SU-DHL-6 (cell line): ENCODE results near the gene C2orf49.

ENCODE experiments used
- H2AFZ ChIP-seq: fragments of 200-600 bp; sonication (generic); 2 replicates; pipeline ENCODE4 v1.6.1; 2014; ENCODE audit warnings: low read depth, mild to moderate bottlenecking, moderate library complexity, mixed read lengths, antibody characterized with exemption, low read length; ENCODE audit not compliant: severe bottlenecking
- H3F3A ChIP-seq: fragments of 200-600 bp; shearing (Covaris generic); 2 replicates; pipeline ENCODE4 v1.6.0; 2016; ENCODE audit warnings: antibody characterized with exemption, mild to moderate bottlenecking; ENCODE audit not compliant: insufficient read depth
- H3K27ac ChIP-seq: fragments of 200-600 bp; sonication (generic); 2 replicates; pipeline ENCODE4 v1.5.1; 2016; ENCODE audit warnings: low read depth, mild to moderate bottlenecking, low read length, moderate library complexity, mixed read lengths
- H3K27me3 ChIP-seq: fragments of 200-600 bp; sonication (generic), shearing (Covaris generic); 2 replicates; pipeline ENCODE4 v1.6.0; 2014; ENCODE audit warnings: mild to moderate bottlenecking, low read length
- H3K36me3 ChIP-seq: fragments of 200-600 bp; sonication (generic); 2 replicates; pipeline ENCODE4 v1.6.1; 2014; ENCODE audit warnings: mild to moderate bottlenecking, low read length, mixed read lengths
- H3K4me2 ChIP-seq: fragments of 300-600, 200-600 bp; shearing (Covaris generic), sonication (generic); 2 replicates; pipeline ENCODE4 v1.6.0; 2014; ENCODE audit warnings: low read length, low read depth, mild to moderate bottlenecking; ENCODE audit not compliant: poor library complexity, severe bottlenecking
- H3K4me3 ChIP-seq: fragments of 200-600 bp; sonication (generic); 2 replicates; pipeline ENCODE4 v1.5.1; 2014; ENCODE audit warnings: antibody characterized with exemption, low read length, mild to moderate bottlenecking, mixed read lengths; ENCODE audit not compliant: insufficient read depth, poor library complexity, severe bottlenecking
- H3K79me2 ChIP-seq: fragments of 200-600 bp; sonication (generic); 2 replicates; pipeline ENCODE4 v1.6.1; 2014; ENCODE audit warnings: mild to moderate bottlenecking, low read length, moderate library complexity; ENCODE audit not compliant: insufficient read depth
- H3K9ac ChIP-seq: fragments of 200-600 bp; sonication (generic); 2 replicates; pipeline ENCODE4 v1.7.0; 2014; ENCODE audit warnings: mild to moderate bottlenecking, low read length
- H3K9me2 ChIP-seq: fragments of 200-600 bp; sonication (generic); replicated peaks from 2 replicates; pipeline ENCODE4 v1.6.1; 2014; ENCODE audit warnings: low read length; ENCODE audit not compliant: insufficient read depth
- H3K9me3 ChIP-seq: fragments of 200-600 bp; sonication (generic); 2 replicates; pipeline ENCODE4 v1.6.1; 2014; ENCODE audit warnings: low read length, mixed read lengths; ENCODE audit not compliant: insufficient read depth
- H4K20me1 ChIP-seq: fragments of 200-600 bp; sonication (generic); 2 replicates; pipeline ENCODE4 v1.6.1; 2014; ENCODE audit warnings: low read depth, mild to moderate bottlenecking, antibody characterized with exemption, low read length, moderate library complexity, mixed read lengths
- EZH2phosphoT487 ChIP-seq: fragments of 200-600 bp; sonication (generic), shearing (Covaris generic); conservative IDR thresholded peaks from 2 replicates; pipeline ENCODE4 v1.6.1; 2018; ENCODE audit warnings: mild to moderate bottlenecking, antibody characterized with exemption, low read length, moderate library complexity, mixed read lengths
- TF ChIP-seq, protein P1 (sequence below): fragments of 200-600 bp; sonication (generic); IDR thresholded peaks from one replicate; pipeline ENCODE4 v1.5.1; 2017; ENCODE audit warnings: antibody characterized with exemption, mild to moderate bottlenecking, low read length, moderate library complexity; ENCODE audit not compliant: insufficient read depth, poor library complexity, severe bottlenecking

Gene C2orf49

DNA sequence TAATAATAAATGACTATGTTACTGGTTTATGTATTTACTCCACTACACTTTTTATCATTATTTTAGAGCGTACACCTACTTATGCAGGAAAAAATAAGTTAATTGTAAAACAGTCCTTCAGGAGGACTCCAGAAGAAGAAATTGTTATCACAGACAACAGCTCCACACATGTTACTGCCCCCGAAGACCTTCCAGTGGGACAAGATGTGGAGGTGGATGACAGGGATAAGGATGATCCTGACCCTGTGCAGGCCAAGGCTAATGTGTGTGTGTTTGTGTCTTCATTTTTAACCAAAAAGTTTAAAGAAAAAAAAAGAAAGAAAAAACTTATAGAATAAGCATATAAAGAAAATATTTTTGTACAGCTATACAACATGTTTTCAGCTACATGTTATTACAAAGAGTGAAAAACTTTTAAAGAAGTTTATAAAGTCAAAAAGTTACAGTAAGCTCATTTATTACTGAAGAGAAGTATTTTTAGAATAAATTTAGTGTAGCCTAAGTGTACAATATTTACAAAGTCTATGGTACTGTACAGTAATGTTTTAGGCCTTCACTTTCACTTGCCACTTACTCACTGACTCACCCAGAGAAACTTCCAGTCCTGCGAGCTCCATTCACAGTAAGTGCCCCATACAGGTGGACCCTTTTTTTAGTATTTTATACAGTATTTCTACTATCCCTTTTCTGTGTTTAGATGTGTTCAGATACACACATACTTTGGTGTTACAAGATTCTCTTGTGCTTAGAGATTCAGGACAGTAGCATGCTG, 15.3 kb upstream of the C2orf49 start:
- no peaks in the 10 kb centered on the region for H3K27me3 ChIP-seq
- TF ChIP-seq EZH2phosphoT487, result no peak
- TF ChIP-seq, protein P1, sequence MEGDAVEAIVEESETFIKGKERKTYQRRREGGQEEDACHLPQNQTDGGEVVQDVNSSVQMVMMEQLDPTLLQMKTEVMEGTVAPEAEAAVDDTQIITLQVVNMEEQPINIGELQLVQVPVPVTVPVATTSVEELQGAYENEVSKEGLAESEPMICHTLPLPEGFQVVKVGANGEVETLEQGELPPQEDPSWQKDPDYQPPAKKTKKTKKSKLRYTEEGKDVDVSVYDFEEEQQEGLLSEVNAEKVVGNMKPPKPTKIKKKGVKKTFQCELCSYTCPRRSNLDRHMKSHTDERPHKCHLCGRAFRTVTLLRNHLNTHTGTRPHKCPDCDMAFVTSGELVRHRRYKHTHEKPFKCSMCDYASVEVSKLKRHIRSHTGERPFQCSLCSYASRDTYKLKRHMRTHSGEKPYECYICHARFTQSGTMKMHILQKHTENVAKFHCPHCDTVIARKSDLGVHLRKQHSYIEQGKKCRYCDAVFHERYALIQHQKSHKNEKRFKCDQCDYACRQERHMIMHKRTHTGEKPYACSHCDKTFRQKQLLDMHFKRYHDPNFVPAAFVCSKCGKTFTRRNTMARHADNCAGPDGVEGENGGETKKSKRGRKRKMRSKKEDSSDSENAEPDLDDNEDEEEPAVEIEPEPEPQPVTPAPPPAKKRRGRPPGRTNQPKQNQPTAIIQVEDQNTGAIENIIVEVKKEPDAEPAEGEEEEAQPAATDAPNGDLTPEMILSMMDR, result no peak
- peaks cover 4% of the 10 kb centered on the region; the same call in 1 of the 2 replicates for H3F3A ChIP-seq
- no peak overlapping the region for H2AFZ ChIP-seq
- H3K9me3 ChIP-seq, result no peaks in the 10 kb centered on the region
- H3K9ac ChIP-seq, result no peak overlapping the region
- no peak overlapping the region for H3K4me3 ChIP-seq
- no peaks in the 10 kb centered on the region for H3K9me2 ChIP-seq
- peaks cover 90% of the 10 kb centered on the region for H3K79me2 ChIP-seq
- H4K20me1 ChIP-seq, result peaks cover 7% of the 10 kb centered on the region; the same call in 1 of the 2 replicates
- H3K27ac ChIP-seq, result no peak overlapping the region
- H3K4me2 ChIP-seq, result no peak overlapping the region
- no peaks in the 10 kb centered on the region for H3K36me3 ChIP-seq

DNA sequence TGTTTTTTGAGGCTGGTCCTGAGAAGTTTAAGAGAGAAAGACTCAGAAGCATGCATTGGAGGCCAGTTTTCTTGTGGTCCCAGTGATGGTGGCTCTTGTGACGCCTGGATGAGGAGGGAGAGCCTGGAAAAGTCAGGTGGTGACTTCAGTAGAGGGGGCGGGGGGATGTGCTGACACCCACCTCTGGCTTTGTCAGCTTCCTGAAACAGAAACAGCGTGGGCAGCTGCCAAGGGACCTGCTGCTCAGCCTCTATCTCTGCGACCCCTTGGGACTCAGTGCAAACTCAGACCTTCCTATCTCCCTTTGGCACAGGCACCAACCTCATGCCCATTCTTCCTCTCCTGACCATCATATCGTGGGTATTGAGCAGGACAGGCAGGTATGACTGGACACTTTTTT, 14.2 kb upstream of the C2orf49 start:
- Histone ChIP-seq H3K4me2 (no peak overlapping the region), H4K20me1 (peaks cover 7% of the 10 kb centered on the region; the same call in 1 of the 2 replicates)

GRCh38 chr2:105324101-105324500, 13.2 kb upstream of the C2orf49 start:
- peaks cover 91% of the 10 kb centered on the region for H3K79me2 ChIP-seq
- H3K27me3 ChIP-seq, result no peaks in the 10 kb centered on the region
- no peaks in the 10 kb centered on the region for H3K9me3 ChIP-seq
- no peak for TF ChIP-seq EZH2phosphoT487
- TF ChIP-seq, protein P1, result no peak
- peaks cover 4% of the 10 kb centered on the region; the same call in 1 of the 2 replicates for H3F3A ChIP-seq
- no peak overlapping the region for H3K4me3 ChIP-seq
- H3K27ac ChIP-seq, result no peak overlapping the region
- H3K9me2 ChIP-seq, result no peaks in the 10 kb centered on the region
- H3K4me2 ChIP-seq, result no peak overlapping the region
- H4K20me1 ChIP-seq, result peaks cover 7% of the 10 kb centered on the region; the same call in 1 of the 2 replicates
- no peaks in the 10 kb centered on the region for H3K36me3 ChIP-seq
- H2AFZ ChIP-seq, result no peak overlapping the region
- no peak overlapping the region for H3K9ac ChIP-seq

More for the DNA sequence above, 14.2 kb upstream of the C2orf49 start:
- Histone ChIP-seq H3K79me2 (peaks cover 90% of the 10 kb centered on the region), H3F3A (peaks cover 4% of the 10 kb centered on the region; the same call in 1 of the 2 replicates), H3K9ac (no peak overlapping the region), H3K27me3 (no peaks in the 10 kb centered on the region), H2AFZ (no peak overlapping the region), H3K9me2 (no peaks in the 10 kb centered on the region), H3K36me3 (no peaks in the 10 kb centered on the region), H3K9me3 (no peaks in the 10 kb centered on the region), H3K4me3 (no peak overlapping the region), H3K27ac (no peak overlapping the region)
- TF ChIP-seq EZH2phosphoT487, result no peak

- no peaks in the 10 kb centered on the region for H3K27me3 ChIP-seq
- peaks cover 4% of the 10 kb centered on the region; the same call in 1 of the 2 replicates for H3F3A ChIP-seq
- no peaks in the 10 kb centered on the region for H3K9me3 ChIP-seq
- no peak for TF ChIP-seq EZH2phosphoT487
- TF ChIP-seq, protein P1, result no peak
- peaks cover 7% of the 10 kb centered on the region; the same call in 1 of the 2 replicates for H4K20me1 ChIP-seq
- H3K4me3 ChIP-seq, result no peak overlapping the region
- H3K4me2 ChIP-seq, result no peak overlapping the region
- H3K9me2 ChIP-seq, result no peaks in the 10 kb centered on the region
- H3K79me2 ChIP-seq, result peaks cover 91% of the 10 kb centered on the region
- H3K36me3 ChIP-seq, result no peaks in the 10 kb centered on the region
- no peak overlapping the region for H3K27ac ChIP-seq
- no peak overlapping the region for H2AFZ ChIP-seq
- H3K9ac ChIP-seq, result no peak overlapping the region
These were observed 12.6 kb upstream of the C2orf49 start for GRCh38 chr2:105324732-105325131.
